GM19328 (cell line): Measurements from ENCODE around the gene KLHL20.

Source experiments
- ATAC-seq: cut with Tn5 transposase; IDR thresholded peaks from one replicate; pipeline ENCODE4 v1.9.1; 2021; ENCODE audit warnings: mild to moderate bottlenecking, moderate library complexity; ENCODE audit not compliant: unreplicated experiment

The KLHL20 gene

GRCh38 chr1:173827611-173828010 lies 112.8 kb downstream of the KLHL20 start:
- ATAC-seq = no peak

DNA sequence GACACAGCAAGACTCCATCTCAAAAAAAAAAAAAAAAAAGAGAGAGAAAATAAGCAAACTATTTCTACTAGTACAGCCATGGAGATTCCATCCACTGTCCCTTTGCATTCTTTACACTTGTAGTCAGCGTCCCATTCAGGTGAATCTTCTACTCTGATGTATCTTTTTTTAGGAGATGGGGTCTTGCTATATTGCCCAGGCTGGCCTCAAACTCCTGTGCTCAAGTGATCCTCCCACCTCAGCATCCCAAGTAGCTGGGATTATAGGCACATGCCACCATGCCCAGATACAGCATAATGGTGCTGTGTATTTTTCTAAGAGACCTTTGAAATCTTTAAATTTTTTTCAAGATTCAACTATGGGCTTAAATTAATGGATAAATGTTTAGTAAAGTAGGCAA lies 118.0 kb downstream of the KLHL20 start:
- ATAC-seq = no peak
